AG09309 (cell line): ENCODE data around the gene LHX8.
"Not testable (repeated sequence)": the region's sequence is repeated elsewhere in the genome, so short reads cannot be mapped to it uniquely, and the experiment has no call there.

ENCODE experiments used
- DNase-seq: peaks from one replicate; pipeline ENCODE4 v3.0.0-alpha.2; 2010; ENCODE audit warnings: low read depth
- H3K4me3 ChIP-seq: 2 replicates; pipeline ENCODE4 v1.5.1; 2011; ENCODE audit warnings: mild to moderate bottlenecking, low read depth, low read length, moderate library complexity; ENCODE audit not compliant: control insufficient read depth
- CTCF ChIP-seq: IDR thresholded peaks from 2 replicates; pipeline ENCODE4 v1.5.1; 2011; ENCODE audit warnings: mild to moderate bottlenecking, low read depth, low read length, inconsistent platforms; ENCODE audit not compliant: insufficient read depth, control insufficient read depth; ENCODE audit errors: missing control alignments

LHX8 gene

DNA sequence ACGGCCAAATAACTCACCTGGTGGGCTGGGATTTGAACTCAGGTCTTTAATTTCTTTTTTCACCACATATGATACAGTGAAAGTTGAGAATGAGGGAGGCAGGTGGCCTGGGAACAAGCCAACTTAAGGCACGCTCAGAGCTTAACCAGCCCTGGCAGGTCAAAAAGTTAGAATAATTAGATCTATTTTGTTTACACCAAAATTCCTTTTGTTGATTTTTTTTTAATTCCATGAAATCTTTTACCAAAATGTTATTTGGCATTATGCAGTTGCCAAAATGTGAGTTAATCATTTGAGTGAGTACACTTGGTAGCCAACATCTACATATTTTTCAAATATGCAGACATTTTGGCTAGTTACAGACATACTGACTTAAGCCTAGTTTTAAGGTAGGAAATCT, 36.8 kb downstream of the LHX8 start:
- no peak for DNase-seq
- no peak overlapping the region for H3K4me3 ChIP-seq
- no peak for TF ChIP-seq CTCF

DNA sequence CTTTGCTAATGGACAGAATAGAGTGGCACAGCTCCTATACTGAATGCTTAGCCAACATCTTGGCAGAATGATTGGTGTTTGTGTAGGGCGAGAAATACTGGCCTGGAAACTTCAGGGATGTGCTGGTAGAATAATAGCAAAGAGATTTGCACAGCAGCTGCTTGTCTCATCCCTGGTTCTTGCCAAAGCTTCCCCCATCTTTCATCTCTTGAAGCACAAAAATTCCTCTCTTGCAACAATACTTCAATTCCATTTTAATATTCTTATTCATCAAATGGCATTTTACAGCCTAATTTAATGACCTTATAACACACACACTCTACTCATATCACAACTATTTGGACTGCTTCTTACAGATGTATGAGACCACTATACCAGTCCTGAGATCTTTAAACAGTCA, 37.7 kb downstream of the LHX8 start:
- TF ChIP-seq CTCF: no peak
- no peak for DNase-seq
- no peak overlapping the region for H3K4me3 ChIP-seq

DNA sequence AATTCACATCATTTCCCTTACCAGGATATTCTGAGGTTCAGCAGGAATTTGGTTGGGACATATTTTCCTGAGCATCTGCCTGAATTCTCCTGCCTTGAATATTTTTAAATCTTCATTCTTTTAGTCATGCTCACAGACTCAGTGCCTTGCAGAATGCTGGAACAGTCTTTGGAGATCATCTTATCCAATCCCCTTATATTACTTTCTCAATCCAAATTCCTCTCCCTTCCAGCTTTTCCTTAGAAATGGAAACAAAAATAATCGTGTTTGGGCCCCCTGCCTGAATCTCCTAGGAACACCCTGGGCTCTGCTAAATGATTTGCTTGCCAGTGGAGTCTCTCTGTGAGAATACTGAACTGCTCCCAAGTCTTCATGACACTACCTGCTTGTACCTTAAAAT, 38.4 kb downstream of the LHX8 start:
- no peak for DNase-seq
- no peak for TF ChIP-seq CTCF
- H3K4me3 ChIP-seq: no peak overlapping the region

DNA sequence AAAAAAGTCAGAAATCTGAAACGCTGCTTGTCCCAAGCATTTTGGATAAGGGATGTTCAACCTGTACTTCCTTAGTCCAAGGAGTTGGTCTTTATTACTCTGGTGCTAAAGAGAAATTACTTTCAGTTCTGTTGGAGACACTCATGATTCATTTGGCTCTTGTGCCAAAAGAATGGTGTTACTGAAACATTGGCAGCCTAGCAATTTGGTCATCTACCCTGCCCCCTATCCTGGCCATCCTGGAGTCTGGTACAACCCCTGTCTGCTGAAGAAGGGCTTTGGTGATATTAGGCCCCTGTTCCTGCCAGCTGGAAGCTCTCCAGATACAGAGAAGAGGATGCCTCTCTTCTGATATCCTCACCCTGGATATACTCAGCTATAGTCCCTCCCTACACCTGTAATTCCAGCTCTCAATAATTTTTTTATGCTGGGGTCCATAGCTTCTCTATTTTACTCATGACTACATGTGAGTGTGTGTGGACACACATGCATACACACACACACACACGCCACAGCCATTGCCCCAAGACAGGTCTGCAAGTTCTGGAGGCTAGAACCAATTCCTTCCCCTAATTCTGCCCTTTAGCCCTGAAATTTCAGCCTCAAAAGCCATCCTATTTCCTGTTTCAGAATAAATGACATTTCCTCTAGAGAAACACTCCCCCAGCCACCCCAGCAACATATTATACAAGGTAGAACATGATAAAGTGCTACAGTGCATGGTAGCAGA, 40.0 kb downstream of the LHX8 start:
- DNase-seq: no peak
- no peak for TF ChIP-seq CTCF
- H3K4me3 ChIP-seq: no peak overlapping the region

- H3K4me3 ChIP-seq, DNase-seq: not testable (repeated sequence)
These were observed 47.2 kb downstream of the LHX8 start for GRCh38 chr1:75181214-75181955.

DNA sequence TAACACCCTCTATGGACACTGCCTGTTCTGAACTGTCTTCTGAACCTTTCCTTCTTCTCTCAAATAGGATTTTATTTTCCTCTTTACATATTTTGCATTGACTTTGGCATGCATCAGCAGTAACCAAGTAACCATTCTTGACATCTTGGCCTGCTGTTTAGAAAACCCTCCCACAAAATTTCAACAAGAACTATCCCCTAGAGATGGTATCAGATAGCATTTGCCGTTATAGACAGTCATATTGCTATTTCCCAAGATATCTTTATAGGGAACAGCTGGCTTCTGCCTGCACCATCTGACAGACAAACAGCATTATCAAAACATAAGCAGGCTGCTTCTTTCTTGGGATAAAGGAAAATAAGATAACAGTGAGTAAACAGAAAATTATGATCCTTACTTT, 54.7 kb downstream of the LHX8 start:
- TF ChIP-seq CTCF: no peak
- no peak for DNase-seq
- no peak overlapping the region for H3K4me3 ChIP-seq

DNA sequence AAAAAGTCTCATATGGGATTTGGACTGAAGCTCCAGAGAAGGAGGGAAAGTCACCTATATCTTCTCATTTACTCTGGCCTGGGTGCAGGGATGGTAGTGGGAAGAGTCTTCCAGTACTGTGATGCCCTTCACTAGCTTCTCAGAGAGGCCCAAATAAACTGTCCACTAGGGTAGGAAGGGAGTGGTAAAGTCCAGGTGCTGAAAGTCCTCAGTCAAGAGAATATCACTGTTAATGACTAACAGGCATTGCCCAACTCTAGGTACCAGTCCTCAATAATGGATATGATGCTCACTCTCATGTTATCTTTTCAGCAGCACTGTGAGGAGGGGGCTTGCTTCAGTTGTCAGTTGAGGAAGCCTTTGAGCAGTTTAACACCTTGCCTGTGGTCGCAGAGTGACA, 64.0 kb downstream of the LHX8 start:
- TF ChIP-seq CTCF: no peak
- DNase-seq: no peak
- no peak overlapping the region for H3K4me3 ChIP-seq
